ENCODE measurements around the gene ZNF799.
"Not testable (repeated sequence)": the region's sequence is repeated elsewhere in the genome, so short reads cannot be mapped to it uniquely, and the experiment has no call there.

ZNF799 gene

DNA sequence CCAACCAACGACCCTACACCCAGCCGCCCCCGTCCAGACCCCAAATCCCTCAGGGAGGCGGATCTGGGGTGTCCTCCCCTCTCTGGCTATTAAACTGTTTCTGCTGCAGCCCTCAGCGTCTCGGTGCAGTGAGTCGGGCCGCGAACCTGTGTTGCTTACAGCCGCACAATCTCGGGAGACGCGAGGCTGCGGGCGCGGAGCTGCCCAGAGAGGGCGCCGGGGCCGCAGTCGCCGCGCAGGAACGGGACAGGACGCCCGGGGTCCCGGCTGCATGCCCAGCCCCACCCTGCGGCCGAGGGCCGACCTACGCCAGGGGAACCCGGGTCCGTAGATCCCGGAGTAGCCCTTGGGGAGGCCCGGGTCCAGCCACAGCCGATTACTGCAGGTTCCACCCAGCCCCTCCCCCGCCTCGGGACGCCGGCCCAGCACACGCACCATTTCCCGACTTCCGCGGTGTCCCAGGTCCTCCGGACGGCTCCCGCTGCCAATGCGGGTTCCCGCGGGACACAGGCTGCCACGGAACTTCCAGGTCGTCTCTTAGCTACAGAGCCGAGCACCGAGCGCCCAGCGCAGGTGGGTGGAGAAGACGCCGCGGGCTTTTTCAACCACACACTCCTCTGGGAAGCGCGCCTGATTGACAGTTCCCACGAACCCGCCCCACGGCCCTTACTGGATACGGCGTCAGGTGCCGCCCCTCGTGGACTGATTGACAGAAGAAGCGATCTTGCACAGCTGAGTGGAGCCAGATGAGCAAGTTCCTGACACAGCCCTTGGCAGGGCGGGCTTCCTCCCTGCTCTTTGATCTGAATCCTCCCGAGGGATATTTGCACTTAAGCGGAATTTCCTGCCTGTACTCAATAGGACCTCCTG, at the start of gene ZNF799:
ZNF799 (minus strand) TSS at position 639 of the 870 bp plus-strand sequence; CDS start at position 438, 201 bp downstream.
- DNase-seq: peak; percentile 96 to 97

DNA sequence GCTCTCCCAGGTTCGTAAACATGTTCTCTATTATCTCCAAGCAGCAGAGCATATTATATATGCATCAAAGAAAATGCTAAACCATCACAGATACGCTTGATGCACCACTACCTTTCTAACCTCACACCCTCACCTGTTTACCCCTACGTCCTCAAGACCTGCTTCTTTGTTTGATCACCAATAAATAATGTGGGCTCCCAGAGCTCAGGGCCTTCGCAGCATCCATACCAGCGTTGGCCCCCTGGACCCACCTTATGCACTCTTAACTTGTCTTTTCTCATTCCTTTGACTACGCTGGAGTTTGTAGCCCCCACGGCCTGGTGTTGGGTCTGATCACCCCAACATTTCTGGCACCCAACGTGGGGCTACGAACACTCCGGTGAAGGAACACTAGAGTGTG, 49.8 kb upstream of the ZNF799 start:
- DNase-seq: no peak

- DNase-seq: no peak
These were observed 47.7 kb upstream of the ZNF799 start for GRCh38 chr19:12448808-12449207.

- peak; percentile 92 to 96 for DNase-seq
These were observed 39.7 kb upstream of the ZNF799 start, which contains the start of gene ZNF443 for GRCh38 chr19:12440541-12441316. ZNF443 (minus strand) TSS chr19:12441021; CDS start chr19:12440914, 107 bp downstream.

DNA sequence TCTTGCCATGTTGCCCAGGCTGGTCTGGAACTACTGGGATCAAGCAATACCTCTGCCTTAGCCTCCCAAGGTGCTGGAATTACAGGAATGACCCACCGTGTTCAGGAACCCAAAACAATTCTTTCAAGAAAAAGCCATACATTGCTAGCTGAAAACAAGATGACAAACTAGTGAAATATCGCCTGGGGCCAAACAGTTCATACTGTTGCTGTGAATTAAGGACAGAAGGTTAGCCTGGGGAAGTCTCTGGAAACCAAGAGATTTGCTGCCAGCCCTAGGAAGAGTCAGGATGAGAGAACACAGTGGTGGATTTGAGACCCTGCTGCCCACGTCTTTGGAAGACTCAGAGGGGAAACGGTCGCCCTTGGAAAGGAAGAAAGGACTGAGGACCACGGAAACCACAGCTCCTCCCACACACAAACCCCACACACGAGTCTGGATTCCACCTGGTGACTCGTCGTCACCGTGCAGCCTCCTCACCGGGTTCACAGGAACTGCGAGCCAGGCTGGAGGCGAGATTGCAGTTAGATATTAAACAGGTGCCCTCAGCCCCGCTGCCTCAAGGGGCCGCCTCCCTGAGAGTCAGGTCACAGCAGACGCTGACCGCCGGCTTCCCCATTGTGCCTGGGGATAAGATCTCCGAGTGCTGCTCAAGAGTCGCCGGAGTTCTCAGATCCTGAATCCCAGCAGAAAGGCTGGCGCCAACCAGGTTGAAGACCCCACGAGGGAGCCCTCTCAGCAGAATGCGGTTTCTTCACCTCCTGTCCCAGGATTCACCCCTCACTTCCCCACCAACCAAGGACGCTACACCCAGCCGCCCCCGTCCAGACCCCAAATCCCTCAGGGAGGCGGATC, 38.8 kb upstream of the ZNF799 start:
- peak in 1 of 2 experiments; percentile 5 for DNase-seq

DNA sequence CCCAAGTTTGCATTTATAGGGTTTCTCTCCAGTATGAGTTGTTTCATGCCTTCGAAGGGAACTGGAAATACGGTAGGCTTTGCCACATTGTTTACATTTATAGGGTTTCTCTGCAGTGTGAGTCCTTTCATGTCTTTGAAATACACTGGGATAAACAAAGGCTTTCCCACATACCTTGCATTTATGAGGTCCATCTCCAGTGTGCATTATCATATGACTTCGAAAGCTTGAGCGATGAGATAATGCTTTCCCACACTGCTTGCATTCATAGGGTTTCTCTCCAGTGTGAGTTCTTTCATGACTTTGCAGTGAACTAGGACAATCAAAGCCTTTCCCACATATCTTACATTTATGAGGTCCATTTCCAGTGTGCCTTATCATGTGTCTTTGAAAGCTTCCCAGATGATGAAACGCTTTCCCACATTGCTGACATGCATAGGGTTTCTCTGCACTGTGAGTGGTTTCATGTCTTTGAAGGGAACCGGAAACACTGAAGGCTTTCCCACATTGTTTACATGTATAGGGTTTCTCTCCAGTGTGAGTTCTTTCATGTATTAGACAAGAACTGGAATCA, 29.7 kb upstream of the ZNF799 start:
- DNase-seq: not testable (repeated sequence)

DNA sequence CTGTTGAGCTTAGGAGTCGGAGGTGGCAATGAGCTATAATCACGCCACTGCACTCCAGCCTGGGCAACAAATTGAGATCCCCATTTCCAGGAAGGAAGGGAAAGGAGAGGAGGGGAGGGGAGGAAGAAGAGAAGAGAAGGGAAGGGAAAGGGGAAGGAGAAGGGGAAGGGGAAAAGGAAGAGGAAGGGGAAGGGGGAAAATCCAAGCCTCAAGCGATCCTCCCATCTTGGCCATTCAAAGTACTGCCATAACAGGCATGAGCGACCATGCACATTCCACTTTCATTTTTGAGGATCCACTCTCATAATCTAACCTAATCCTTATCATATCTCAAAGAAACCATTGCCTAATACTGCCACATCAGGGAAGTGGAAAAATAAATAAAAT, 24.8 kb upstream of the ZNF799 start:
- no peak for DNase-seq

DNA sequence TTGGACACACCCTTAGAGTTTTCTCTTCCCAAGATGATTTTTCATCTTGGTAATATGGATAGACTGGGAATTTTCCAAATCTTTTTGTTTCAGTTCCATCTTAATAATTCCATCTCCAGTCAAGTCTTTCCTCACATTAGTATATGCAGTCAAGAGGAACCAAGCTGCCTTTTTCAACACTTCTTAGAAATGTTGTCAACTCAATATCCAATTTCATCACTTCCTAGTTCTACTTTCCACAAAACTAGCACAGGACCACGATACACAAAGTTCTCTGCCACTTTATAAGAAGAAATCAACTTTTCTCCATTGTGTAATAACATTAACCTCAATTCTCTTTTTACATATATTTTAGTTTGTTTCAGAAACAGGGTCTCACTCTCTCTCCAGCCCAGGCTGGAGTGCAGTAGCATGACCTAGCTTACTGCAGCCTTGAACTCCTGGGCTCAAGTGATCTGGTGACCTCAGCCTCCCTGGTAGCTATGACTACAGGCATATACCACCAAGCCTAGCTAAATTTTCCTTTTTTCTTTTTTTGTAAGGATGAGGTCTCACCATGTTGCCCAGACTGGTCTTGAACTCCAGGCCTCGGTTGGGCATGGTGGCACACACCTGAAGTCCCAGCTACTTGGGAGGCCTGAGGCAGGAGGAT, 24.3 kb upstream of the ZNF799 start:
- no peak for DNase-seq

GRCh38 chr19:12417273-12417672, 16.2 kb upstream of the ZNF799 start:
- not testable (repeated sequence) for DNase-seq

DNA sequence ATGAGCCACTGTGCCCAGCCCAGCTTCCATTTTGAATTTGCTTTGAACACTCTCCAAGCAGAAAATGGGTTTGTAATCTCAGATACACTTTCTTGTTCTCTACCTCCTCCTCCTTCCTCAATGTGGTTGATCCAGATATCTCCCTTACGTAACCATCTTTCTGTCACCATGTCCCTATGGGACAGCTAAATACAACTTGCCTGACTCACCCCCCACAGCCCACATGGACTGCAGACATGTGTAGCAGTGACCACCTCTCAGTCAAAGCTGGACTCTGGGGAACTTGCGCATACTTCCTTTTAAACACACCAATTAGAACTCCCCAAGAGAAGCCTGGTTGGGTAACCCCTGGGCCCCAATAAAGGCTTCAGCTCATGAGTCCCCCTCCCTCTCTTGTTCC, 10.8 kb upstream of the ZNF799 start:
- DNase-seq: no peak

- not testable (repeated sequence) for DNase-seq
These were observed 1.0 kb downstream of the ZNF799 start for GRCh38 chr19:12399901-12400632.

DNA sequence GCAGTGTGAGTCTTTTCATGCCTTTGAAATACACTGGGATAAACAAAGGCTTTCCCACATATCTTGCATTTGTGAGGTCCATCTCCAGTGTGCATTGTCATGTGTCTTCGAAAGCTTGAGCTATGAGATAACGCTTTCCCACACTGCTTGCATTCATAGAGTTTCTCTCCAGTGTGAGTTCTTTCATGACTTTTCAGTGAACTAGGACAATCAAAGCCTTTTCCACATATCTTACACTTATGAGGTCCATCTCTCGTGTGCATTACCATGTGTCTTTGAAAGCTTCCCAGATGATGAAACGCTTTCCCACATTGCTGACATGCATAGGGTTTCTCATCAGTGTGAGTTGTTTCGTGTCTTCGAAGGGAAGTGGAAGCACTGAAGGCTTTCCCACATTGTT, 9.9 kb downstream of the ZNF799 start:
- DNase-seq: not testable (repeated sequence)

GRCh38 chr19:12386365-12386764, 14.7 kb downstream of the ZNF799 start:
- DNase-seq: not testable (repeated sequence)

- DNase-seq: no peak
These were observed 20.7 kb downstream of the ZNF799 start for GRCh38 chr19:12380444-12380737.

- DNase-seq: no peak
These were observed 21.2 kb downstream of the ZNF799 start for GRCh38 chr19:12379732-12380443.

- no peak for DNase-seq
These were observed 27.0 kb downstream of the ZNF799 start for GRCh38 chr19:12374026-12374425.

- DNase-seq: peak; percentile 86 to 90
These were observed 35.6 kb downstream of the ZNF799 start, which contains the start of gene ZNF442 for GRCh38 chr19:12365236-12366162. ZNF442 (minus strand) TSS chr19:12365683; CDS start chr19:12363631, 2,052 bp downstream.

GRCh38 chr19:12364391-12365235, 36.5 kb downstream of the ZNF799 start:
- DNase-seq: no peak

All from SHP77 (cell line).